Measurements from ENCODE around the gene TNFSF8.

GRCh38 chr9:114898741-114899140 lies 31.6 kb downstream of the TNFSF8 start:
- no peak for TF ChIP-seq POLR2AphosphoS5 (IDR thresholded peaks at IDR 0.05; ENCODE audit: low read depth, low read length)
- no peak for TF ChIP-seq TAF1 (IDR thresholded peaks at IDR 0.05; ENCODE audit: low read depth, low read length)
- no peak for TF ChIP-seq POLR2A (IDR thresholded peaks at IDR 0.05; ENCODE audit: low read depth, low read length)

Data from GM12891 (cell line).